ENCODE measurements around the gene BMP7.

DNA sequence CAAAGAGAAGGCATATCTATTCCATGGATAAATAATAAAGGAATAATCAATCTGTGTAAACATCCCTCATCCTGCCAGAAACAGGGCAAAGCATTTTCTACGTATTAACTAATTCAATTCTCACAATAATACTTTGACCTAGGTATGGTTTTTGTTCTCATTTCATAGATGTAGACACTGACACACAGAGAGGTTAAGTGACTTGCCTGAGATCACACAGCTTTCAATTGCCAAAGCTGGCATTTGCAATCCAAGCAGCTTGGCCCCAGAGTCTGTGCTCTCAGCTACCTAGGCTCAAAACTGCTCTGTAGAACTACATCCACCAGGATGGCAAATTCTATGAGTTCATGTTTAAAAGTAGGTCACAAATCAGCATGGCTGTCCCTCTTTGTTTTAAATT is 124.9 kb downstream of the BMP7 start:
- TF ChIP-seq, protein P1, sequence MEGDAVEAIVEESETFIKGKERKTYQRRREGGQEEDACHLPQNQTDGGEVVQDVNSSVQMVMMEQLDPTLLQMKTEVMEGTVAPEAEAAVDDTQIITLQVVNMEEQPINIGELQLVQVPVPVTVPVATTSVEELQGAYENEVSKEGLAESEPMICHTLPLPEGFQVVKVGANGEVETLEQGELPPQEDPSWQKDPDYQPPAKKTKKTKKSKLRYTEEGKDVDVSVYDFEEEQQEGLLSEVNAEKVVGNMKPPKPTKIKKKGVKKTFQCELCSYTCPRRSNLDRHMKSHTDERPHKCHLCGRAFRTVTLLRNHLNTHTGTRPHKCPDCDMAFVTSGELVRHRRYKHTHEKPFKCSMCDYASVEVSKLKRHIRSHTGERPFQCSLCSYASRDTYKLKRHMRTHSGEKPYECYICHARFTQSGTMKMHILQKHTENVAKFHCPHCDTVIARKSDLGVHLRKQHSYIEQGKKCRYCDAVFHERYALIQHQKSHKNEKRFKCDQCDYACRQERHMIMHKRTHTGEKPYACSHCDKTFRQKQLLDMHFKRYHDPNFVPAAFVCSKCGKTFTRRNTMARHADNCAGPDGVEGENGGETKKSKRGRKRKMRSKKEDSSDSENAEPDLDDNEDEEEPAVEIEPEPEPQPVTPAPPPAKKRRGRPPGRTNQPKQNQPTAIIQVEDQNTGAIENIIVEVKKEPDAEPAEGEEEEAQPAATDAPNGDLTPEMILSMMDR (conservative IDR thresholded peaks at IDR 0.05; ENCODE audit: low read depth in 2 of 2), result no peak
- TF ChIP-seq EZH2 (IDR thresholded peaks at IDR 0.05; ENCODE audit: low read depth, unreplicated experiment), result no peak
- no peak for TF ChIP-seq POLR2AphosphoS5 (IDR thresholded peaks at IDR 0.05; ENCODE audit: low read depth)
- TF ChIP-seq, protein P2, sequence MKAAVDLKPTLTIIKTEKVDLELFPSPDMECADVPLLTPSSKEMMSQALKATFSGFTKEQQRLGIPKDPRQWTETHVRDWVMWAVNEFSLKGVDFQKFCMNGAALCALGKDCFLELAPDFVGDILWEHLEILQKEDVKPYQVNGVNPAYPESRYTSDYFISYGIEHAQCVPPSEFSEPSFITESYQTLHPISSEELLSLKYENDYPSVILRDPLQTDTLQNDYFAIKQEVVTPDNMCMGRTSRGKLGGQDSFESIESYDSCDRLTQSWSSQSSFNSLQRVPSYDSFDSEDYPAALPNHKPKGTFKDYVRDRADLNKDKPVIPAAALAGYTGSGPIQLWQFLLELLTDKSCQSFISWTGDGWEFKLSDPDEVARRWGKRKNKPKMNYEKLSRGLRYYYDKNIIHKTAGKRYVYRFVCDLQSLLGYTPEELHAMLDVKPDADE (IDR thresholded peaks at IDR 0.05), result no peak
- TF ChIP-seq NANOG (IDR thresholded peaks at IDR 0.05; ENCODE audit: borderline replicate concordance), result no peak
- no peak for TF ChIP-seq ZNF331 (CRISPR knock-in tag; IDR thresholded peaks at IDR 0.05; ENCODE audit: low read depth)
- no peak for TF ChIP-seq EZH2phosphoT487 (IDR thresholded peaks at IDR 0.05; ENCODE audit: unreplicated experiment)
- no peak for TF ChIP-seq CREB1 (CRISPR knock-in tag; IDR thresholded peaks at IDR 0.05; ENCODE audit: low read depth)
- TF ChIP-seq, protein P3, sequence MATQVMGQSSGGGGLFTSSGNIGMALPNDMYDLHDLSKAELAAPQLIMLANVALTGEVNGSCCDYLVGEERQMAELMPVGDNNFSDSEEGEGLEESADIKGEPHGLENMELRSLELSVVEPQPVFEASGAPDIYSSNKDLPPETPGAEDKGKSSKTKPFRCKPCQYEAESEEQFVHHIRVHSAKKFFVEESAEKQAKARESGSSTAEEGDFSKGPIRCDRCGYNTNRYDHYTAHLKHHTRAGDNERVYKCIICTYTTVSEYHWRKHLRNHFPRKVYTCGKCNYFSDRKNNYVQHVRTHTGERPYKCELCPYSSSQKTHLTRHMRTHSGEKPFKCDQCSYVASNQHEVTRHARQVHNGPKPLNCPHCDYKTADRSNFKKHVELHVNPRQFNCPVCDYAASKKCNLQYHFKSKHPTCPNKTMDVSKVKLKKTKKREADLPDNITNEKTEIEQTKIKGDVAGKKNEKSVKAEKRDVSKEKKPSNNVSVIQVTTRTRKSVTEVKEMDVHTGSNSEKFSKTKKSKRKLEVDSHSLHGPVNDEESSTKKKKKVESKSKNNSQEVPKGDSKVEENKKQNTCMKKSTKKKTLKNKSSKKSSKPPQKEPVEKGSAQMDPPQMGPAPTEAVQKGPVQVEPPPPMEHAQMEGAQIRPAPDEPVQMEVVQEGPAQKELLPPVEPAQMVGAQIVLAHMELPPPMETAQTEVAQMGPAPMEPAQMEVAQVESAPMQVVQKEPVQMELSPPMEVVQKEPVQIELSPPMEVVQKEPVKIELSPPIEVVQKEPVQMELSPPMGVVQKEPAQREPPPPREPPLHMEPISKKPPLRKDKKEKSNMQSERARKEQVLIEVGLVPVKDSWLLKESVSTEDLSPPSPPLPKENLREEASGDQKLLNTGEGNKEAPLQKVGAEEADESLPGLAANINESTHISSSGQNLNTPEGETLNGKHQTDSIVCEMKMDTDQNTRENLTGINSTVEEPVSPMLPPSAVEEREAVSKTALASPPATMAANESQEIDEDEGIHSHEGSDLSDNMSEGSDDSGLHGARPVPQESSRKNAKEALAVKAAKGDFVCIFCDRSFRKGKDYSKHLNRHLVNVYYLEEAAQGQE (IDR thresholded peaks at IDR 0.05; ENCODE audit: unreplicated experiment), result no peak
- TF ChIP-seq ZNF114 (CRISPR knock-in tag; IDR thresholded peaks at IDR 0.05), result no peak
- TF ChIP-seq JUNB (IDR thresholded peaks at IDR 0.05; ENCODE audit: unreplicated experiment), result no peak

Data from GM23338 (cell line).